HG02571 (cell line): ENCODE results near the gene LMNTD2.
"Not testable (repeated sequence)": the region's sequence is repeated elsewhere in the genome, so short reads cannot be mapped to it uniquely, and the experiment has no call there.

Source experiments
- ATAC-seq: cut with Tn5 transposase; IDR thresholded peaks from one replicate; pipeline ENCODE4 v1.9.1; 2021; ENCODE audit warnings: mild to moderate bottlenecking, moderate library complexity; ENCODE audit not compliant: unreplicated experiment

Gene LMNTD2

DNA sequence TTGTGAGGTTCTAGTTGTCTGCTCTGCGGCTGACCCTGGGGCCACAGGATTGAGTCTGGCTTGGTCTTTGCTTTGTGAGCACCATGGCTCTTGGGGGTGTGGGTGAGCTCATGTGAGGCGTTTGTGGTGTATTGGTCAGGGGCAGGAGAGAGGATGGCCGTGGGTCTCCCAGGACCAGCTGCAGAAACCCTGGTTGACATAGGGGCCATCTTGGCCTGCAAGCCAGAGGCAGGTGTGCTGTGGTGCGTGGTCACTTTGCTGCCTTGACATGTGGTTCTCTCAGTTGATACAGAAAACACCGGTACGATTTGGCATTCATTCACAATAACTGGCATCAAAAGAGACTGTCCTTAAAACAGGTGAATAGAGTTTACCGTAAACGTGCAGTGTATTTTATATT is 27.0 kb upstream of the LMNTD2 start:
- ATAC-seq: no peak

DNA sequence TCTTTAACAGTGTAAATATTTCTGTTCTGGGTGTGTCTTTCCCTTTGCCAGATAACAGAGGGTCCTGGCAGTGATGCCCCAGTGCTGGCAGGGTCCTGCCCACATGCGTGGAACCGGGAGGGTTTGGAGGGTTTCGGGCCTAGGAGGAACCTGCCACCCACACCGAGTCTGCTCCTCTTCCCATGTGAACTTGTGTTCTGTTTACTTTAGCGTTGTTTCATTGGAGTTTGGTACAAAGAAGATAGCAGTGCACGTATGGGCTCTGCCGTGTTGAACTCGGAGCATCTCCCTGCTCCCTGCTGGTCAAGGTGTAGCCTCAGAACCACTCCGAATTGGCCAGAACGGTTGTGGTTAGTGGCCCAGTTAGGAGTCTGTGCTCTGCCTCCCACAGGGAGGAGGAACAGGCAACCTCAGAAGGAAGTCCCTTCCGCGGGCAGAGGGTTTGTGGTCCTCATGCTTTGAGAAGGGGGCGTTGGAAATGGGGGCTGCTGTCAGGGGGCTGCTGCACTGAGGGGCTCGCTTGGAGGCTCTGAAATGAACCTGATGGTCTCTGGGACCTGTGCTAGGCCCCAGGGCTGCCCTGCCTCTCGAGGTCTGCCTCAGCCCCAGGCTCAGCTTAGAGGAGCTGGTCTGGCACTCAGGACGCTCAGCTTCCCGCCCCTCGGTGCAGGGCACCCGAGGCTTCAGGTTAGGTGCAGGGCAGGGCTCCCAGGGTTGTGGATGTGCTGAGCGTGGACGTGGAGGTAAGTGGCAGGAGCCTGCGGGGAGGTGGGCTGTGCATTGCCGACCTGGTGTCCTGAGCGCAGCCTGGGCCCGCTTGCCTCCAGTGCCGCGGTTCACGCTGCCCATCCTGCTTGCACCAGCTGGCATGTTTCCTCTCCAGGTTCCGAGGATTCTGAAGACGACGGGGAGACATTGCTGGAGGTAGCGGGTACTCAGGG is 26.1 kb upstream of the LMNTD2 start:
- no peak for ATAC-seq

DNA sequence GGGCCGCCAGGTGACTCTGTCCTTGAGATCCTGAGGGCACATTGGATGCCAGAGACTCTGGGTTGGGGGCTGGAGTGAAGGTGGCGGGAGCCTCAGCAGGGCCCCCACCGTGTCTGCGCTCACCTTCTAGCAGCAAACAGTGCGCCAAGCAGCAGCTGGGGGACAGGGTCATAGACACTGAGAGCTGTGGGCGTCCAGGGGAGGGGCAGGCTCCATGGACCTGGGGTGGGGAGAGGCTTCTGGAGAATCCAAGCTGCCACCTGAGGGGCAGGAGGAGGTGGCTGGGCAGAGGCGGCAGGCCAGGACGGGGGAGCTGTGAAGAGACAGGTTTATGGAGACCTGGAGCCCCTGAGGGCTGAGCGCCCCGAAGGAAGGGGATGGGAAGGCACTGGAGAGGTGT is 23.7 kb upstream of the LMNTD2 start:
- no peak for ATAC-seq

GRCh38 chr11:581752-582151 is 21.2 kb upstream of the LMNTD2 start:
- ATAC-seq: no peak

DNA sequence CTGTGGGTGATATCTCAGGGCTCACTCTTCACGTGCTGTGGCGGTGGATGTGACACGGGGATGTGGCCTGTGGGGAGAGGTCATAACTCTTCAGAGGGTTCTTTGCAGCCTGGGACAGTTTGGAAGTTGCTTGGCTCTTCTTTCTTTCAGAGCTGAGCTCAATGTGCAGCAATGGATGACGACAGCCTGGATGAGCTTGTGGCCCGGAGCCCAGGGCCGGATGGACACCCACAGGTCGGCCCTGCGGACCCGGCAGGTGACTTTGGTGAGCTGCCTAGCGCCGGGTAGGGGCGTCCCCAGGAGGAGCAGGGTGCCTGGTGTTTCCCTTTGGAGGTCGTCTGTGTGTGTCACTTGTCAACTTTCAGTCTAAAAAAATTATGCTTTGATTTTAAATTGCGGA is 20.8 kb upstream of the LMNTD2 start:
- ATAC-seq: no peak

GRCh38 chr11:579830-580601 is 19.5 kb upstream of the LMNTD2 start:
- no peak for ATAC-seq

DNA sequence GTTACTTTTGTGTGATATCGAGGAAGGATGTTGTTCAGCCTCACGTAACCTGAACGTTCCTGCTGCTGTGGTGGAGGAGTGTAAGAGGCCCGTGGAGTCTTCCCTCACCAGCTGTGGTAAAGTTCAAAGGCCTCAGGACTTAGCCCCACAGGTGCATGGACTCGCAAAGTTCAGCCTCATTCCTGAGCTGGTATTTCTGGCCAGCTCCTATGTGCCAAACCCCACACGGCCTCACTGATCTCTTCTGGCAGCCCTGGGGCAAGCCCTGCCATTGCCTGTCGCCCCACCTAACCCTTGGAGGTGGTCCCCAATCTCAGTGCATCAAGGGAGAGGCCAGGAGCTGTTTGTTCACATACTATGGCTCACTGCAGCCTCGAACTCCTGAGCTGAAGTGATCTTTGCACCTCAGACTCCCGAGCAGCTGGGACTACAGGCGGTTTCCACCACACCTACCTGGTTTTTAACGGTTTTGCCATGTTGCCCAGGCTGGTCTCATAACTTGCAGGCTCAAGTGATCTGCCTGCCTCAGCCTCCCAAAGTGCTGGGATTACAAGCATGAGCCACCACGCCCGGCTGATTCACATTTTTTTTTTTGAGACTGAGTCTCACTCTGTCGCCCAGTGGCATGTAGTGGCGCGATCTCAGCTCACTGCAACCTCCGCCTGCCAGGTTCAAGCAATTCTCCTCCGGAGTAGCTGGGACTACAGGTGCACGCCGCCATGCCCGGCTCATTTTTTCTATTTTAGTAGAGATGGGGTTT is 17.9 kb upstream of the LMNTD2 start:
- no peak for ATAC-seq

DNA sequence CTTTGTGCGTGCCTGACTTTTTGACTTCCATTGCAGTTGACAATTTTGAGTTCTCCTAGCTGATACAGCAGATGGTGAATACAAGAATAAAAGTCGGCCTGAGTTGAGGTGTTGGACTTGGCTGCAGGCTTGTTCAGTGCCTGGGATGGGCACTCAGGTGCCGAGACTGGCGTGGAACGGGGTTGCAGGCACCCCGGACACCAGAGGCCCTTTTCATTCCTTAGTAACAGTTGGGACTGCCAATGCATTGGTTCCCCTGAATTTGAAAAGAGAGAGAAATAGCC is 17.0 kb upstream of the LMNTD2 start:
- ATAC-seq: no peak

- no peak for ATAC-seq
These were observed 16.5 kb upstream of the LMNTD2 start for GRCh38 chr11:576811-577610.

GRCh38 chr11:575996-576768 is 15.6 kb upstream of the LMNTD2 start, which contains the start of gene PHRF1:
PHRF1 (plus strand) TSS chr11:576470; CDS start chr11:581513, 5,043 bp downstream.
- ATAC-seq: peak; percentile 68

- peak; percentile 32 for ATAC-seq
These were observed 14.9 kb upstream of the LMNTD2 start for GRCh38 chr11:575313-575995.

DNA sequence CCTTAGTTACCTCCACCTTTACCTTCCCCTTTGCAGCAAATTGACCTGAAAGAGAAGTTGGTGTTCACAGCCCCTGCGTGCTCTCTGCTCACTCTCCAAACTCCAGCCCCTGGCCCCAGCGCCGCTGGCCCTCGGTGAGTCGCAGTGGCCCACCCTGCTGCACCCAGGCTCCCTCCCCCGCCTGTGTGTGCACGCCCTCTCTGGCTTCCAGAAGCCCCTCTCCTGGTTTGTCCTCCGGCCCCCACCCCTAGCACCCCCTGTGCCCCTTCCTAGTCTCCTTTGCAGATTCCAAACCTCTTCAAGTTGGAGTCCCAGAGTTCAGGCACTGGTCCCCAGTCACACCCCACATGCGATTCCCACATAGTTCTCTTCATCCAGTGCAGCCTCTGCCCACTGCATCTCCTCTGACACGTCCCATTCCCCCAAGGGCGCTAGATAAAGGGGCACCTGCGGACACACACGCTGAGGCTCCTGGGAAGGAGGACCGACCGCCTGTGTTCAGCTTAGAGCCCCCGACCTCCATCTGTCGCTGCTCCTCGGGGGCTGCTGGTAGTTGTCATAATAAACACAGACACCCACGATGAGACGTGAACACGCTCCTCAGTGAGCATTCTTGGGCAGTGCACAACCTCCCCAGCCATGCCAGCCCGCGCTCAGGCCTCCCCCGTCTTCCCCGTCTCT is 14.2 kb upstream of the LMNTD2 start:
- no peak for ATAC-seq

- ATAC-seq: not testable (repeated sequence)
These were observed 13.6 kb upstream of the LMNTD2 start for GRCh38 chr11:574031-574570.

- ATAC-seq: no peak
These were observed 12.7 kb upstream of the LMNTD2 start for GRCh38 chr11:573146-573759.

GRCh38 chr11:571802-572185 is 11.3 kb upstream of the LMNTD2 start:
- no peak for ATAC-seq

- ATAC-seq: no peak
These were observed 8.8 kb upstream of the LMNTD2 start for GRCh38 chr11:569158-569885.
